ENCODE data around the gene IL21R.

IL21R gene

GRCh38 chr16:27365142-27366089 lies 36.6 kb upstream of the IL21R start:
- Histone ChIP-seq H3K9ac (ENCODE audit: low read depth, low read length) (no peak overlapping the region), H3K4me3 (ENCODE audit: low read depth, low read length) (no peak overlapping the region), H3K27me3 (ENCODE audit: control insufficient read depth, insufficient read depth, low read length) (no peaks in the 10 kb centered on the region), H3K4me1 (ENCODE audit: control insufficient read depth, insufficient read depth, low read length) (peaks cover 3% of the 10 kb centered on the region), H3K36me3 (ENCODE audit: control insufficient read depth, insufficient read depth, low read length) (peaks cover 15% of the 10 kb centered on the region), H3K9me3 (ENCODE audit: control insufficient read depth, insufficient read depth, low read length) (no peaks in the 10 kb centered on the region)

- no peak overlapping the region for H3K9ac ChIP-seq (ENCODE audit: low read depth, low read length)
- H3K4me3 ChIP-seq (ENCODE audit: low read depth, low read length), result no peak overlapping the region
- H3K27me3 ChIP-seq (ENCODE audit: control insufficient read depth, insufficient read depth, low read length), result no peaks in the 10 kb centered on the region
- peaks cover 3% of the 10 kb centered on the region for H3K4me1 ChIP-seq (ENCODE audit: control insufficient read depth, insufficient read depth, low read length)
- peaks cover 12% of the 10 kb centered on the region for H3K36me3 ChIP-seq (ENCODE audit: control insufficient read depth, insufficient read depth, low read length)
- no peaks in the 10 kb centered on the region for H3K9me3 ChIP-seq (ENCODE audit: control insufficient read depth, insufficient read depth, low read length)
These were observed 35.1 kb upstream of the IL21R start for GRCh38 chr16:27366687-27367460.

DNA sequence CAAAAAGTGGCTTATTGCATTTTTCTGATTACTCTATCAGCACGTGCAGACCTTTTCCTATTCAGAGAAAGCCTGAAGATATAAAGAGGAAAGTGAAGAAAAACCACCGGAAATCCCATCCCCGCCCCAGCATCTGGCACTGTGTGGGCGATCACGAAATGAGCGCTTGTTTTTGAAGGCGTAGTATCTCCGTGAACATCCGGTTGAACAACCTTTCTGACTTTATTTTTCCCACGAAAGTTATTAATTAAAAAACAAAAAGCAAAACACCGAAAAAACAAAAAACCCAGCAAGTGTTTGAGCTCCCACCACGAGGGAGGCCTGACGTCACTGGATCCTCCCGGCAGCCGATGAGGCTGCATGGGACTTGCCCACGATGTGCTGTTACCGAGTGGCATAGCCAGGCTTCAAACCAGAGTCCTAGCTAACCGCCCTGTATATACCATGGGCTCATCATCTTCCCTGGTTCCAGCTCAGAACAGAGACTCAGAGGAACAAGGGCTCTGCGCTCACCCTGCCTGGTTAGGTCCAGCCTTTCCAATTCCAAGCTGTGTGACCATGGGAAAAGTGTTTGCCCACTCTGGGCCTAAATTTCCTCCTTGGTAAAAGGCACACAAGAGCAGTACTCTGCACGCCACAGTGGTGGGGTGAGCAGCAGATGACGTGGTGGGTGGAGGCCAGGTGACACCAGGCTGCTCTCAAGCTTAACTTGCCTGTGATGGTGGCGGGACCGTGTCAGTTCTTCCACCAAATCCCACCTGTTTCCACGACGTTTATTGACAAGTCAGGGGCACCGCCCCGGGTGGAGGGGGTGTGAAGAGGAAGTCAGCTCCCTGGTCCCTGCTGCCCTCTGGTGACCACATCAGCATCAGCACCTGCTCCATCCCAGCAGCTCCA lies 34.3 kb upstream of the IL21R start:
- Histone ChIP-seq H3K9me3 (ENCODE audit: control insufficient read depth, insufficient read depth, low read length) (no peaks in the 10 kb centered on the region), H3K4me3 (ENCODE audit: low read depth, low read length) (peak overlapping the region; percentile 20), H3K9ac (ENCODE audit: low read depth, low read length) (no peak overlapping the region)

DNA sequence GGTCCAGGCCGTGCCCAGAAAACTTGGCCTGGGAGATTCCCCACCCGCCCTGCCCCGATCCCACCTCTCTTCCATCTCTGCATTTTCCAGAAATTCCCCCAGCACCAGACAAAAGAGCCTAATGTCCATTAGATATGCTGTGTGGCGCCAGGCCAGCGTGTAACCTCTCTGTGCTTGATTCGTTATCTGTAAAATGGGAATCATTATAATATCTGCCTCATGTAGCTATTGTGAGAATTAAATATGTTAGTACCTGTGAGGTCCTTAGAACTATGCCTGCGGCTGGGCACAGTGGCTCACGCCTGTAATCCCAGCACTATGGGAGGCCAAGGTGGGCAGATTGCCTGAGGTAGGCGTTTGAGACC lies 33.6 kb upstream of the IL21R start:
- Histone ChIP-seq H3K9ac (ENCODE audit: low read depth, low read length) (no peak overlapping the region), H3K4me1 (ENCODE audit: control insufficient read depth, insufficient read depth, low read length) (peaks cover 3% of the 10 kb centered on the region), H3K27me3 (ENCODE audit: control insufficient read depth, insufficient read depth, low read length) (no peaks in the 10 kb centered on the region), H3K36me3 (ENCODE audit: control insufficient read depth, insufficient read depth, low read length) (peaks cover under 1% of the 10 kb centered on the region), H3K4me3 (ENCODE audit: low read depth, low read length) (no peak overlapping the region), H3K9me3 (ENCODE audit: control insufficient read depth, insufficient read depth, low read length) (no peaks in the 10 kb centered on the region)

More for the DNA sequence above, 34.3 kb upstream of the IL21R start:
- Histone ChIP-seq H3K27me3 (ENCODE audit: control insufficient read depth, insufficient read depth, low read length) (no peaks in the 10 kb centered on the region), H3K36me3 (ENCODE audit: control insufficient read depth, insufficient read depth, low read length) (peaks cover 6% of the 10 kb centered on the region), H3K4me1 (ENCODE audit: control insufficient read depth, insufficient read depth, low read length) (peaks cover 3% of the 10 kb centered on the region)

DNA sequence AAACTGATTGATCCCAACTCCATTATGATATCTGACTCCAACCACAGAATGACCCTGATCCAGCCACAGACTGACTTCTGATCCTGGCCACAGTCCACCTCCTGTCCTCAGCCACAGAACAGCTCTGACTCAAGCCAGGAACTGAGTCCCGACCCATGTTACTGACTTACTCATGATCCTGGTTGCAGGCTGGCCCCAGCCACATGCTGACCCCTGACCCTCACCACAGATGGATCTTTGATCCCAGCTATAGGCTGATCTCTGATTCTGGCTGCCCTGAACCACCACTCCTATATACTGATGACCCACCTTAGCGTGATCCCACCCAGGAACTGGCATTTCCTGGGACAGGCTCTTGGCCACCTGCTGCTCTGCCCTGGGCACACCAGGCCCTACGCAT lies 32.2 kb upstream of the IL21R start:
- H3K9ac ChIP-seq (ENCODE audit: low read depth, low read length), result no peak overlapping the region
- H3K27me3 ChIP-seq (ENCODE audit: control insufficient read depth, insufficient read depth, low read length), result no peaks in the 10 kb centered on the region
- H3K9me3 ChIP-seq (ENCODE audit: control insufficient read depth, insufficient read depth, low read length), result no peaks in the 10 kb centered on the region
- H3K36me3 ChIP-seq (ENCODE audit: control insufficient read depth, insufficient read depth, low read length), result no peaks in the 10 kb centered on the region
- H3K4me1 ChIP-seq (ENCODE audit: control insufficient read depth, insufficient read depth, low read length), result peaks cover 3% of the 10 kb centered on the region
- no peak overlapping the region for H3K4me3 ChIP-seq (ENCODE audit: low read depth, low read length)

GRCh38 chr16:27370318-27370717 lies 31.7 kb upstream of the IL21R start:
- Histone ChIP-seq H3K9ac (ENCODE audit: low read depth, low read length) (no peak overlapping the region), H3K4me1 (ENCODE audit: control insufficient read depth, insufficient read depth, low read length) (peaks cover 3% of the 10 kb centered on the region), H3K36me3 (ENCODE audit: control insufficient read depth, insufficient read depth, low read length) (no peaks in the 10 kb centered on the region), H3K9me3 (ENCODE audit: control insufficient read depth, insufficient read depth, low read length) (no peaks in the 10 kb centered on the region), H3K27me3 (ENCODE audit: control insufficient read depth, insufficient read depth, low read length) (no peaks in the 10 kb centered on the region), H3K4me3 (ENCODE audit: low read depth, low read length) (no peak overlapping the region)

GRCh38 chr16:27373312-27373711 lies 28.7 kb upstream of the IL21R start:
- H3K4me1 ChIP-seq (ENCODE audit: control insufficient read depth, insufficient read depth, low read length), result no peaks in the 10 kb centered on the region

DNA sequence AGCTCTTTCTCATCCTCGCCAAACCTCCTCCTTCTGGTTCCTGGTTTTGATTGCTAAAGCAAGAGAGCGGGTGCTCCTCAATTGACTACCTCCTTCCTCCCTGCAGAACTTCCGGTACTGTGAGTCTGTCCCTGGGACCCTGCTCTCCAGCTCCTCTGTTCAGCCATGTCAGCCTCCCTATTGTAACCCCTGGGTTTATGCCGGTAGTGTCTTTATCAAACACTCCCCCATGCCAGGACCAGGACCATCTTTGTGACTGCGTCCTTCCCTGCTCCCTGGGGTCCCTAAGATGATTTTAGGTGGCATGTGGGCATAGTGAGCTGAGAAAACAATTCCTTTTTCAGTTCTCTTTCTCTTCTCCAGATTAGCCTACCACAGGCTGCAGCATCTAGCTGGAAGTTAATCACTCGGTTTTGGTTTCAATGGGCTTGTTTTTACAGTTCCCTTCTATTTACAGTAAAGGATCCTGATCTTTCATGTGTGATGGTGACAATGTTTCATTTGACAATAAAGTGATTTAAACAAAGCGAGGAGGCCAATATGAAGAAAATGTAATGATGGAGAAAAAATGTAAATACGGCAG lies 27.7 kb upstream of the IL21R start:
- Histone ChIP-seq H3K4me1 (ENCODE audit: control insufficient read depth, insufficient read depth, low read length) (no peaks in the 10 kb centered on the region), H3K4me3 (ENCODE audit: low read depth, low read length) (no peak overlapping the region), H3K36me3 (ENCODE audit: control insufficient read depth, insufficient read depth, low read length) (no peaks in the 10 kb centered on the region), H3K9ac (ENCODE audit: low read depth, low read length) (no peak overlapping the region), H3K27me3 (ENCODE audit: control insufficient read depth, insufficient read depth, low read length) (no peaks in the 10 kb centered on the region), H3K9me3 (ENCODE audit: control insufficient read depth, insufficient read depth, low read length) (no peaks in the 10 kb centered on the region)

More at GRCh38 chr16:27373312-27373711, 28.7 kb upstream of the IL21R start:
- H3K9me3 ChIP-seq (ENCODE audit: control insufficient read depth, insufficient read depth, low read length), result no peaks in the 10 kb centered on the region
- H3K9ac ChIP-seq (ENCODE audit: low read depth, low read length), result no peak overlapping the region
- H3K36me3 ChIP-seq (ENCODE audit: control insufficient read depth, insufficient read depth, low read length), result no peaks in the 10 kb centered on the region
- H3K27me3 ChIP-seq (ENCODE audit: control insufficient read depth, insufficient read depth, low read length), result no peaks in the 10 kb centered on the region
- H3K4me3 ChIP-seq (ENCODE audit: low read depth, low read length), result no peak overlapping the region

DNA sequence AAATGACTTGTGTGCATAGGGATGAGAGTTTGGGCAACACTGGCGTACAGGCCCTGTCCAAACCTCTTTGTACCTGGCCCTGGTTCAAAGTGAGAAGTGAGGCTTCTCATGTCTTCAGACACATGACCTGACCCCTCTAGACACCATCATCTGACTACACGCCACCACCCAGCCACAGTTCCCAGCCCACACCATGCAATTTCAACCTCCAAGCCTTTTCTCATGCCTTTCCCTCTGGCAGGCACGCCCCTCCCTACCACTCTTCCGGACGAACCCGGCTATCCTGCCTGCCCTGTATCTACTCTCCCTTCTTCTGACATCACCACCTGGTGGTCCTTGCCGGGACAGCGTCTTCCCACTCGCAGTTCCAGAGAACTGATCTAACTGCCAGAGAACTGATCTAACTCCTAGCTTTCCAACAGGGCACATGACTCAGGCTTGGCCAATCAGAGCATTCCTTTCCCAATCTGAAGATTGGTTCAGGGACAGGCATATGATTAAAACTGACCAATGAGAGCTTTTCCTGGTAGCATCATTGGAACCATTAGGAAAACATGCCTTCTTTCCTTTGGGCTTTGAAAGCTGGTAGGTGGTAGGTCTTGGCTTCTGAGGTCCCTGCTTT lies 27.1 kb upstream of the IL21R start:
- Histone ChIP-seq H3K4me3 (ENCODE audit: low read depth, low read length) (no peak overlapping the region), H3K36me3 (ENCODE audit: control insufficient read depth, insufficient read depth, low read length) (no peaks in the 10 kb centered on the region), H3K4me1 (ENCODE audit: control insufficient read depth, insufficient read depth, low read length) (no peaks in the 10 kb centered on the region), H3K9me3 (ENCODE audit: control insufficient read depth, insufficient read depth, low read length) (no peaks in the 10 kb centered on the region), H3K27me3 (ENCODE audit: control insufficient read depth, insufficient read depth, low read length) (no peaks in the 10 kb centered on the region), H3K9ac (ENCODE audit: low read depth, low read length) (no peak overlapping the region)

DNA sequence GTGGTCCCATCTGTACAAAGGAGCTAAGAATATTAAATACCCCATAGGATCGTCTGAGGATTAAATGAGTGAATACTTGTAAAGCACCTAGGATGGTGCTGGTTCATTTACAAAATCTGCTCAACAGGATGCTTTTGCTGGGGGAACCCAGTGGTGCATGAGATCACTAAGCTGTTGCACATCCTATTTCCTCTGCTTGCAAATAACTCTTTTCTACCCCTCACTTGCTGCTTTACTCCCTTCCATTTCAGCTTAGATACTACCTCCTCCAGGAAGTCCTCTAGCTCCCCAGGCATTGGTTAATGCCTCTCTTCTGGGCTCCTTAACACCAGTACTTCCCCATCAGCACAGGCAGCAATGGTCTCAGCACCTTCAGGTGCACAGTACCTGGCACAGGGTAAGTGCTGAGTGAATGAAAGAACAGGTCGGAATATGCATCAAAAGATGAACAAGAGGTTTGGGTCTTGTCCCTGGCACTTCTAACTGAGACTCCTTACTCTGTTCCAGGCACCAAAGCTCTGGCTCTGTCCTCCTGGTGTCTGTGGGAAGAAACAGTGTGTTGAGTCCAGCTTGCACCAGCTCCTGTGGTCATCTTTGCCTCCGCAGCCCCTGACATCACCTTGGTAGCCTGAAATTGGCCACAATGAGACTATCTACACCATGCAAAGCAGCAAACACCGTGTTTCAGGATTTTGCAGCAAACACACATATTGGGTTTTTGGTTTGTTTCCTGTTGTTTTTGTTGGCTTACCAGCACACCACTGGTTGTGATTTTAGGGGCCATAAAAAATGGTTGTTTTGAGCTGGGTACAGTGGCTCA lies 24.1 kb upstream of the IL21R start:
- H3K36me3 ChIP-seq (ENCODE audit: control insufficient read depth, insufficient read depth, low read length), result no peaks in the 10 kb centered on the region
- no peak overlapping the region for H3K4me3 ChIP-seq (ENCODE audit: low read depth, low read length)
- H3K9ac ChIP-seq (ENCODE audit: low read depth, low read length), result no peak overlapping the region
- no peaks in the 10 kb centered on the region for H3K27me3 ChIP-seq (ENCODE audit: control insufficient read depth, insufficient read depth, low read length)
- H3K4me1 ChIP-seq (ENCODE audit: control insufficient read depth, insufficient read depth, low read length), result no peaks in the 10 kb centered on the region
- no peaks in the 10 kb centered on the region for H3K9me3 ChIP-seq (ENCODE audit: control insufficient read depth, insufficient read depth, low read length)
